ENCODE results near the gene MEIOSIN.

DNA sequence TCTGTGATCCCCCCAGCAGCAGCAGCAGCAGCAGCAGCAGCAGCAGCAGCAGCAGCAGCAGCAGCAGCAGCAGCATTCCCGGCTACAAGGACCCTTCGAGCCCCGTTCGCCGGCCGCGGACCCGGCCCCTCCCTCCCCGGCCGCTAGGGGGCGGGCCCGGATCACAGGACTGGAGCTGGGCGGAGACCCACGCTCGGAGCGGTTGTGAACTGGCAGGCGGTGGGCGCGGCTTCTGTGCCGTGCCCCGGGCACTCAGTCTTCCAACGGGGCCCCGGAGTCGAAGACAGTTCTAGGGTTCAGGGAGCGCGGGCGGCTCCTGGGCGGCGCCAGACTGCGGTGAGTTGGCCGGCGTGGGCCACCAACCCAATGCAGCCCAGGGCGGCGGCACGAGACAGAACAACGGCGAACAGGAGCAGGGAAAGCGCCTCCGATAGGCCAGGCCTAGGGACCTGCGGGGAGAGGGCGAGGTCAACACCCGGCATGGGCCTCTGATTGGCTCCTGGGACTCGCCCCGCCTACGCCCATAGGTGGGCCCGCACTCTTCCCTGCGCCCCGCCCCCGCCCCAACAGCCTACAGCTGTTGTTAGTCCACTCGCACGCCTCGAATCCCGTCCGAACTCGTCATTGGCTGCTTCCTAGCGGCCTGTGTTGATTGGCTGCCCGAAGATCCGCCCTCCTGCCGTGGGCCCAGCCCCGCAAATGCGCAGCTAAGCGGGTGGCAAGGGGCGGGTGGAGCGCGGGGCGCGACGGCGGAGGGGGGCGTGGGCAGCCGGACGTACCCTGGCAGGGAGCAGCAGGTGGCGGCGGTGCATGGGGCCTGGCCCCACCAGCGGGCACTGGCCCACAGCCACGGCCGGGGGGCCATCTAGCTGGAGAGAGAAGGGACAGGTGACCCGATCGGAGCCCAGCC, 37.2 kb downstream of the MEIOSIN start:
- TF ChIP-seq, protein P1, sequence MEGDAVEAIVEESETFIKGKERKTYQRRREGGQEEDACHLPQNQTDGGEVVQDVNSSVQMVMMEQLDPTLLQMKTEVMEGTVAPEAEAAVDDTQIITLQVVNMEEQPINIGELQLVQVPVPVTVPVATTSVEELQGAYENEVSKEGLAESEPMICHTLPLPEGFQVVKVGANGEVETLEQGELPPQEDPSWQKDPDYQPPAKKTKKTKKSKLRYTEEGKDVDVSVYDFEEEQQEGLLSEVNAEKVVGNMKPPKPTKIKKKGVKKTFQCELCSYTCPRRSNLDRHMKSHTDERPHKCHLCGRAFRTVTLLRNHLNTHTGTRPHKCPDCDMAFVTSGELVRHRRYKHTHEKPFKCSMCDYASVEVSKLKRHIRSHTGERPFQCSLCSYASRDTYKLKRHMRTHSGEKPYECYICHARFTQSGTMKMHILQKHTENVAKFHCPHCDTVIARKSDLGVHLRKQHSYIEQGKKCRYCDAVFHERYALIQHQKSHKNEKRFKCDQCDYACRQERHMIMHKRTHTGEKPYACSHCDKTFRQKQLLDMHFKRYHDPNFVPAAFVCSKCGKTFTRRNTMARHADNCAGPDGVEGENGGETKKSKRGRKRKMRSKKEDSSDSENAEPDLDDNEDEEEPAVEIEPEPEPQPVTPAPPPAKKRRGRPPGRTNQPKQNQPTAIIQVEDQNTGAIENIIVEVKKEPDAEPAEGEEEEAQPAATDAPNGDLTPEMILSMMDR (IDR thresholded peaks at IDR 0.05) = peak; percentile 87 to 98 (median 95)
- peak; percentile 57 for TF ChIP-seq POLR2A (IDR thresholded peaks at IDR 0.05)
